H1 (cell line): ENCODE results near the gene ZFYVE19. TPM values are rescaled to one million over a fixed set of nuclear protein-coding genes. Genes with fewer than 3 reads are reported as not detected.

ENCODE experiments used
- CTCF ChIA-PET: fragments of 300-600 bp; sonication (Branson Sonifier 250); formaldehyde crosslinking; loops from one replicate; lab custom pipeline; 2021; ENCODE audit not compliant: partially characterized antibody; lab: Charles Lee
- POLR2A ChIA-PET: fragments of 300-600 bp; sonication (Branson Sonifier 250); formaldehyde crosslinking; loops from one replicate; lab custom pipeline; 2021; ENCODE audit warnings: inconsistent platforms; ENCODE audit not compliant: partially characterized antibody; lab: Charles Lee
- DNase-seq, 2 experiments: peaks; one replicate each; pipeline versions ENCODE4 v3.0.0 to v3.0.0-alpha.2; 2010 to 2022; ENCODE audit warnings: low spot score in 2 of 2, low read depth in 1 of 2, mixed read lengths in 1 of 2
- FAIRE-seq: peaks from 2 replicates; lab custom pipeline; 2011; peaks lifted over from hg19 to GRCh38; lab: Jason Lieb, UNC
- H2AFZ ChIP-seq: 2 replicates; pipeline ENCODE4 v1.8.1; 2012; ENCODE audit warnings: low read length, inconsistent platforms
- H2AK5ac ChIP-seq: 2 replicates; pipeline ENCODE4 v1.6.1; 2013; ENCODE audit warnings: low read depth, low read length
- H2BK120ac ChIP-seq: replicated peaks from 2 replicates; pipeline ENCODE3; 2013; ENCODE audit warnings: low read depth, low read length, inconsistent platforms
- H2BK12ac ChIP-seq: 2 replicates; pipeline ENCODE4 v1.6.1; 2013; ENCODE audit warnings: low read depth, low read length
- H2BK15ac ChIP-seq: 2 replicates; pipeline ENCODE4 v1.6.1; 2013; ENCODE audit warnings: low read length
- H2BK20ac ChIP-seq: 2 replicates; pipeline ENCODE4 v1.6.1; 2013; ENCODE audit warnings: low read length
- H2BK5ac ChIP-seq: 2 replicates; pipeline ENCODE4 v1.6.1; 2013; ENCODE audit warnings: low read depth, low read length
- H3K14ac ChIP-seq: 2 replicates; pipeline ENCODE4 v1.6.1; 2013; ENCODE audit warnings: inconsistent platforms; ENCODE audit not compliant: insufficient read length
- H3K18ac ChIP-seq: 2 replicates; pipeline ENCODE4 v1.6.1; 2013; ENCODE audit warnings: low read length; ENCODE audit errors: extremely low read depth
- H3K23ac ChIP-seq: 2 replicates; pipeline ENCODE4 v1.6.1; 2013; ENCODE audit warnings: inconsistent platforms; ENCODE audit not compliant: insufficient read length
- H3K23me2 ChIP-seq: 2 replicates; pipeline ENCODE4 v1.6.1; 2013; ENCODE audit warnings: low read depth, low read length
- H3K27ac ChIP-seq: 2 replicates; pipeline ENCODE4 v1.6.1; 2011; ENCODE audit warnings: low read depth, low read length, inconsistent platforms
- H3K27me3 ChIP-seq, 4 experiments: replicated peaks in 1 of 4; 1 replicate in 1 of 4; 2 replicates in 3 of 4; pipeline versions ENCODE4 v1.6.1 to v1.8.1; 2011 to 2013; ENCODE audit warnings: low read length in 3 of 4, mild to moderate bottlenecking in 3 of 4, inconsistent platforms in 2 of 4, mixed read lengths in 2 of 4, moderate library complexity in 1 of 4; ENCODE audit not compliant: control insufficient read depth in 3 of 4, insufficient read depth in 3 of 4; ENCODE audit errors: extremely low read depth in 1 of 4
- H3K36me3 ChIP-seq, 4 experiments: 2 replicates each; pipeline versions ENCODE4 v1.6.1 to v1.8.1; 2011 to 2013; ENCODE audit warnings: mild to moderate bottlenecking in 4 of 4, low read length in 3 of 4, moderate library complexity in 2 of 4, control low read depth in 1 of 4, inconsistent platforms in 1 of 4; ENCODE audit not compliant: insufficient read depth in 4 of 4, control insufficient read depth in 2 of 4
- H3K4ac ChIP-seq: replicated peaks from 2 replicates; pipeline ENCODE3; 2013; ENCODE audit warnings: low read length, low read depth, mixed read lengths, inconsistent platforms; ENCODE audit not compliant: insufficient read length
- H3K4me1 ChIP-seq, 4 experiments: replicated peaks in 1 of 4; 1 replicate in 1 of 4; 2 replicates in 3 of 4; pipeline versions ENCODE4 v1.6.1 to v1.8.1; 2011 to 2013; ENCODE audit warnings: low read length in 3 of 4, inconsistent platforms in 2 of 4, mixed read lengths in 1 of 4; ENCODE audit not compliant: insufficient read depth in 4 of 4, control insufficient read depth in 3 of 4
- H3K4me2 ChIP-seq, 2 experiments: 2 replicates each; pipeline versions ENCODE4 v1.6.1 to v1.8.1; 2011 to 2013; ENCODE audit warnings: low read depth in 2 of 2, low read length in 2 of 2, control low read depth in 1 of 2, inconsistent platforms in 1 of 2, mild to moderate bottlenecking in 1 of 2; ENCODE audit not compliant: insufficient read depth in 1 of 2
- H3K4me3 ChIP-seq, 4 experiments: fragments of 200-600, 300-600 bp in 1 of 4; sonication (generic), shearing (Covaris generic), sonication (Bioruptor Twin) in 1 of 4; 2 replicates each; pipeline versions ENCODE4 v1.5.1 to v1.8.1; 2011 to 2016; ENCODE audit warnings: low read length in 4 of 4, low read depth in 3 of 4, control low read depth in 2 of 4, inconsistent platforms in 2 of 4, mild to moderate bottlenecking in 2 of 4, mixed read lengths in 1 of 4, moderate library complexity in 1 of 4; ENCODE audit not compliant: insufficient read depth in 2 of 4; ENCODE audit errors: extremely low read depth in 1 of 4
- H3K56ac ChIP-seq: replicated peaks from 2 replicates; pipeline ENCODE3; 2013; ENCODE audit warnings: low read depth, mild to moderate bottlenecking, mixed read lengths, low read length, inconsistent platforms; ENCODE audit not compliant: insufficient read length
- H3K79me1 ChIP-seq: 2 replicates; pipeline ENCODE4 v1.6.1; 2013; ENCODE audit warnings: low read depth, low read length, control low read depth
- H3K79me2 ChIP-seq, 2 experiments: 2 replicates each; pipeline versions ENCODE4 v1.6.1 to v1.8.1; 2012 to 2013; ENCODE audit warnings: low read length in 2 of 2, mild to moderate bottlenecking in 2 of 2, inconsistent platforms in 1 of 2; ENCODE audit not compliant: insufficient read depth in 2 of 2, control insufficient read depth in 1 of 2
- H3K9ac ChIP-seq, 4 experiments: replicated peaks in 1 of 4; 1 replicate in 1 of 4; 2 replicates in 3 of 4; pipeline versions ENCODE4 v1.6.1 to v1.8.1; 2011 to 2013; ENCODE audit warnings: low read depth in 3 of 4, low read length in 3 of 4, control low read depth in 2 of 4, mild to moderate bottlenecking in 2 of 4, moderate library complexity in 2 of 4, inconsistent platforms in 1 of 4; ENCODE audit errors: extremely low read depth in 1 of 4
- H3K9me3 ChIP-seq, 2 experiments: 2 replicates each; pipeline versions ENCODE4 v1.6.1 to v1.8.1; 2012 to 2013; ENCODE audit warnings: mild to moderate bottlenecking in 2 of 2, moderate library complexity in 2 of 2, control low read depth in 1 of 2, inconsistent platforms in 1 of 2, low read depth in 1 of 2, low read length in 1 of 2, mixed read lengths in 1 of 2; ENCODE audit not compliant: insufficient read depth in 2 of 2
- H4K20me1 ChIP-seq, 2 experiments: replicated peaks in 1 of 2; 2 replicates each; pipeline versions ENCODE3 to v1.8.1; 2011 to 2013; ENCODE audit warnings: inconsistent platforms in 2 of 2, low read length in 2 of 2, mild to moderate bottlenecking in 1 of 2; ENCODE audit not compliant: insufficient read depth in 2 of 2, control insufficient read depth in 1 of 2
- H4K5ac ChIP-seq: 2 replicates; pipeline ENCODE4 v1.6.1; 2013; ENCODE audit warnings: low read length, low read depth, mixed read lengths, inconsistent platforms; ENCODE audit not compliant: insufficient read length
- H4K8ac ChIP-seq: 2 replicates; pipeline ENCODE4 v1.8.0; 2013; ENCODE audit warnings: mild to moderate bottlenecking, moderate library complexity, low read length, inconsistent platforms; ENCODE audit not compliant: insufficient read depth; ENCODE audit errors: extremely low read depth
- H4K91ac ChIP-seq: replicated peaks from 2 replicates; pipeline ENCODE3; 2013; ENCODE audit warnings: low read length, mixed read lengths, inconsistent platforms; ENCODE audit not compliant: insufficient read length
- CHD1 ChIP-seq: IDR thresholded peaks from 2 replicates; pipeline ENCODE4 v1.6.1; 2012; ENCODE audit warnings: low read depth, low read length, improper control_type of control experiment
- JUND ChIP-seq: IDR thresholded peaks from 2 replicates; pipeline ENCODE4 v1.6.1; 2011; ENCODE audit warnings: mild to moderate bottlenecking, improper control_type of control experiment, low read length
- MAX ChIP-seq: IDR thresholded peaks from 2 replicates; pipeline ENCODE4 v1.6.1; 2012; ENCODE audit warnings: inconsistent platforms
- POU5F1 ChIP-seq: IDR thresholded peaks from 2 replicates; pipeline ENCODE4 v1.6.1; 2011; ENCODE audit warnings: low read depth, mild to moderate bottlenecking, low read length, moderate library complexity
- RNF2 ChIP-seq: fragments of 200-900, 300-1000 bp; sonication (generic); IDR thresholded peaks from 2 replicates; pipeline ENCODE4 v1.7.1; 2016; ENCODE audit warnings: borderline replicate concordance, low read depth, mild to moderate bottlenecking, antibody characterized with exemption, low read length; ENCODE audit not compliant: poor library complexity, severe bottlenecking; ENCODE audit errors: missing control alignments
- SIRT6 ChIP-seq: IDR thresholded peaks from one replicate; pipeline ENCODE4 v1.7.1; 2012; ENCODE audit warnings: low read length, inconsistent platforms
- SP2 ChIP-seq: IDR thresholded peaks from 2 replicates; pipeline ENCODE4 v1.6.1; 2012; ENCODE audit warnings: mild to moderate bottlenecking, low read length, inconsistent platforms
- TBP ChIP-seq: IDR thresholded peaks from 2 replicates; pipeline ENCODE4 v1.6.1; 2011; ENCODE audit warnings: low read depth, low read length, improper control_type of control experiment
- WGBS, 2 experiments: shearing (Covaris generic) in 1 of 2; methylation state at CpG; one replicate each; pipeline versions ENCODE4 v1.1.6 to v1.1.7; 2013 to 2015; ENCODE audit warnings: low lambda C conversion rate in 2 of 2, mixed read lengths in 2 of 2, inconsistent platforms in 1 of 2, low coverage in 1 of 2, missing lambda C conversion rate in 1 of 2; ENCODE audit not compliant: insufficient replicate concordance in 2 of 2, insufficient coverage in 1 of 2, insufficient read length in 1 of 2; ENCODE audit errors: extremely low coverage in 1 of 2, missing lambda C conversion rate in 1 of 2; 5-methylcytosine and 5-hydroxymethylcytosine counted together
- polyA plus RNA-seq, 7 experiments: library from polyadenylated mRNA; depleted of rRNA in 3 of 7; stranded (reverse) in 5 of 7; unstranded in 2 of 7; fragments of >200 nt in 5 of 7; fragments of 200-250 nt in 2 of 7; gene quantifications; 1 replicate in 5 of 7; 2 replicates in 1 of 7; 4 replicates in 1 of 7; pipeline versions ENCODE4 v1.2.1 to v1.2.3, GENCODE V29; 2011 to 2013; ENCODE audit warnings: missing spikeins in 2 of 7, mixed read lengths in 2 of 7
- total RNA-seq: library from RNA; stranded (reverse); fragmentation: NEBNext Ultra II Directional; extraction: Animal tissue kit (Norgen Biotek cat#: 25700); gene quantifications from 2 replicates; pipeline ENCODE4 v1.2.1, GENCODE V29; 2021

ZFYVE19 gene
- total and polyA plus RNA-seq, 2 of the 8 experiments (the other 6 are each of a cell fraction or from before 2014, with no cell fraction given) = 11.2 to 21.8 TPM

GRCh38 chr15:40828447-40829036 is 21.7 kb downstream of the ZFYVE19 start, which contains the start of gene PPP1R14D:
PPP1R14D (minus strand) TSS chr15:40828708; CDS start chr15:40828641, 67 bp downstream.
- FAIRE-seq = no peak
- TF ChIP-seq TBP (no peak), CHD1 (no peak), JUND (no peak), SP2 (no peak), MAX (no peak), POU5F1 (no peak), SIRT6 (no peak), RNF2 (no peak)
- Histone ChIP-seq H3K14ac (no peak within 1 kb of the TSS), H4K8ac (no peak within 1 kb of the TSS), H4K5ac (no peak within 1 kb of the TSS), H3K9me3 (no peaks in the 10 kb centered on the region), H2AFZ (peak within 1 kb of the TSS; percentile 79; the same call in 1 of the 2 replicates), H3K4ac (no peak within 1 kb of the TSS), H3K4me1 (no peaks in the 10 kb centered on the region), H2BK120ac (no peak within 1 kb of the TSS), H3K36me3 (no peaks in the 10 kb centered on the region), H2BK20ac (no peak within 1 kb of the TSS), H3K27ac (no peak within 1 kb of the TSS), H3K18ac (no peak within 1 kb of the TSS), H3K79me1 (no peaks in the 10 kb centered on the region), H3K23me2 (no peaks in the 10 kb centered on the region), H4K20me1 (no peaks in the 10 kb centered on the region), H3K27me3 (no peaks in the 10 kb centered on the region), H2BK15ac (no peak within 1 kb of the TSS), H3K9ac (no peak within 1 kb of the TSS), H3K4me3 (no peak within 1 kb of the TSS), H3K56ac (no peak within 1 kb of the TSS), H2BK12ac (no peak within 1 kb of the TSS; the same call in 1 of the 2 replicates), H2AK5ac (no peak within 1 kb of the TSS), H2BK5ac (no peak within 1 kb of the TSS), H3K4me2 (no peak within 1 kb of the TSS), H3K79me2 (no peaks in the 10 kb centered on the region), H3K23ac (no peak within 1 kb of the TSS), H4K91ac (no peak within 1 kb of the TSS)
- POLR2A ChIA-PET = interaction anchor here (1.0 to 2.9 kb wide), 5 partner anchors 11 to 125 kb away, joined by 3 to 10 read pairs (median 4); partner anchors contain the start of genes CHAC1, DNAJC17, SPINT1 and ZFYVE19
- no peak for DNase-seq
- CTCF ChIA-PET = interaction anchor here (1.2 to 3.7 kb wide), 5 partner anchors 11 to 64 kb away, joined by 3 to 18 read pairs (median 5); no protein-coding TSS in a partner anchor
- 90% methylated on average over 6 of the region's 6 CpGs; no CpG with 5 or more reads in 1 of the 2 experiments for WGBS, 2 experiments
